ENCODE measurements around the gene AGFG2.

Gene AGFG2

DNA sequence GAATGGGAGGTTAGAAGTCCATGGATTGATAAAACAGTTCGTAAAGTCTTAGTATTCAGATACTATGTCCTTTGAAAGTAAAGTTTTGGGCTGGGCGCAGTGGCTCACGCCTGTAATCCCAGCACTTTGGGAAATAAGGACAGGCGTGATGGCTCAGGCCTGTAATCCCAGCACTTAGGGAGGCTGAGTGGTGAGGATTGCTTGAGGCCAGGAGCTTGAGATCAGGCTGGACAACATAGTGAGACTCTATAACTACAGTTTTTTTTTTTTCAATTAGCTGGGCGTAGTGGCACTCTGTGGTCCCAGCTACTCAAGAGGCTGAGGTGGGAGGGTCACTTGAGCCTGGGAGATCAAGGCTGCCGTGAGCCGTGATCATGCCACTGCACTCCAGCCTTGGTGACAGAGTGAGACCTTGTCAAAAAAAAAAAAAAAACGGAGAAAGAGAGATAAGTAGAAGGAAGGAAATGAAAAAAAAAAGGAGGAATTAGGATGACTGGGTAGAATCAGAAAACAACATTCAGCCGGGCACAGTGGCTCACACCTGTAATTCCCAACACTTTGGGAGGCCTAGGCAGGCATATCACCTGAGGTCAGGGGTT, 25.7 kb upstream of the AGFG2 start:
- no peak overlapping the region for H3K4me3 ChIP-seq (ENCODE audit: control insufficient read depth, low read depth, low read length)
- TF ChIP-seq, protein P1, sequence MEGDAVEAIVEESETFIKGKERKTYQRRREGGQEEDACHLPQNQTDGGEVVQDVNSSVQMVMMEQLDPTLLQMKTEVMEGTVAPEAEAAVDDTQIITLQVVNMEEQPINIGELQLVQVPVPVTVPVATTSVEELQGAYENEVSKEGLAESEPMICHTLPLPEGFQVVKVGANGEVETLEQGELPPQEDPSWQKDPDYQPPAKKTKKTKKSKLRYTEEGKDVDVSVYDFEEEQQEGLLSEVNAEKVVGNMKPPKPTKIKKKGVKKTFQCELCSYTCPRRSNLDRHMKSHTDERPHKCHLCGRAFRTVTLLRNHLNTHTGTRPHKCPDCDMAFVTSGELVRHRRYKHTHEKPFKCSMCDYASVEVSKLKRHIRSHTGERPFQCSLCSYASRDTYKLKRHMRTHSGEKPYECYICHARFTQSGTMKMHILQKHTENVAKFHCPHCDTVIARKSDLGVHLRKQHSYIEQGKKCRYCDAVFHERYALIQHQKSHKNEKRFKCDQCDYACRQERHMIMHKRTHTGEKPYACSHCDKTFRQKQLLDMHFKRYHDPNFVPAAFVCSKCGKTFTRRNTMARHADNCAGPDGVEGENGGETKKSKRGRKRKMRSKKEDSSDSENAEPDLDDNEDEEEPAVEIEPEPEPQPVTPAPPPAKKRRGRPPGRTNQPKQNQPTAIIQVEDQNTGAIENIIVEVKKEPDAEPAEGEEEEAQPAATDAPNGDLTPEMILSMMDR (conservative IDR thresholded peaks at IDR 0.05; ENCODE audit: control insufficient read depth, insufficient read depth, low read depth, low read length), result no peak
- no peak for DNase-seq (ENCODE audit: low read depth)

DNA sequence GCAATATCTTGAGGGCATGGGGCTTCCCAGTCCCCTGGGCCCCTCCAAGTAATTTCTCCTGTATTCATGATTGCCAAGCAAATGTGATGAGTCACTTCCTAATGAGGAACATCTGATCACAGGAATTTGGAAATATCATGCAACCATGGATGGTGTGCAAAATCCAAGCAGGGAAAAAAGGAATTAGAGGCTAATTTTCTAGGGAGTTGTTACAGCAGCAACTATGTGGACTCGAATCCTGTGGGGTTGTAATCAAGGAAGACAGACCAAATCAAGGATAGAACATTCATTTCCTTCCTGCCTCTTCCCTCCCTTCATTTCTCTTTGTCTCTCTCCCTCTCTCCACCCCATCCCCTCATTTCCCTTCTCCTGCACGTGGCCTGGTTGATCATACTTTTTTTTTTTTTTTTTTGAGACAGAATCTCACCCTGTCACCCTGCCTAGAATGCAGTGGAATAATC, 23.9 kb upstream of the AGFG2 start:
- TF ChIP-seq, protein P1 (conservative IDR thresholded peaks at IDR 0.05; ENCODE audit: control insufficient read depth, insufficient read depth, low read depth, low read length), result no peak
- H3K4me3 ChIP-seq (ENCODE audit: control insufficient read depth, low read depth, low read length), result no peak overlapping the region
- peak; percentile 90 for DNase-seq (ENCODE audit: low read depth)

DNA sequence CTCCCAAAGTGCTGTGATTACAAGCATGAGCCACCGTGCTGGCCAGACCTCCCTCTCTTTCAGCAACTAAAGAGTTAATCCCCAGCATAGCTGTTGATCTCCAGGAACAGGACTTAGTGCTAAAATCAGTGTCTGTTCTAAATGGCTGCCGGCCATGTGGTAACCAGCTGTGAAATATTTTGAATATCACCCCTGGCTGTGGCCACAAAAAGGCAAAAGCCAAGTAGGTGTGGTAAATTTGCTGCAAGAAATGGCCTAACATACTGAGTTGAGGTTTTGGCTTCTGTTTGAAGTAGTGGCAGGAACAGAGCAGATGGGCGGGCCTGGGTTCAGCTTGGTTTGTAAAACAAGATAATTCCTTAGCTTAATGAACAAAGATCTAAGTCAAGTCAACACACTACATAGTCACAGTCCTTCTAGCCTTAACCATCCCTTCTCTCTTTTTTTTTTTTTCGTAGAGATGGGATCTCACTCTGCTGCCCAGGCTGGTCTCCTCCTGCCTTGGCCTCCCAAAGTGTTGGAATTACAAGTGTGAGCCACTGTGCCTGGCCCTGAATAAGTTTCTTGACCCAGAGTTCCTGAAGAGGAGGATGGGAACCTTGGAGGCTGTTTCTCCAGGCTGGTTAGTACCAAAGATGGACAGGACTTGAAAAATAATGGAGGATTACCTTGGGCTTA, 22.7 kb upstream of the AGFG2 start:
- peak; percentile 96 for DNase-seq (ENCODE audit: low read depth)
- H3K4me3 ChIP-seq (ENCODE audit: control insufficient read depth, low read depth, low read length), result no peak overlapping the region
- TF ChIP-seq, protein P1 (conservative IDR thresholded peaks at IDR 0.05; ENCODE audit: control insufficient read depth, insufficient read depth, low read depth, low read length), result no peak

DNA sequence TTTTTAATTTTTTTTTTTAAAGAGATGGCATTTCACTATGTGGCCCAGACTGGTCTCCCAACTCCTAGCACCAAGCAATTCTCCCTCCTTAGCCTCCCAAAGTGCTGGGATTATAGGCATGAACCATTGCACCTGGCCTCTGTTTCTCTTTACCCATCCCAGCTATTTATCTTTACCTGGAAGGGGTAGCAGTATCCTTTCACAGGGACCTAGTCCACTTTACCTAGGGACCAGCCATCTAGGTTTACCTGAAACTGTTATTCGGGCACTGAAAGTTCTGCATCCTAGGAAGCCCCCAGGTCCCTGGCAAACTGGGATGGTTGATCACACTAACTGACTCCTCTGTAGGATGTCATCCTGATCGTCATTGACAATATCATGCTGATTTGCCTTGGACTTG, 21.7 kb upstream of the AGFG2 start:
- no peak overlapping the region for H3K4me3 ChIP-seq (ENCODE audit: control insufficient read depth, low read depth, low read length)
- TF ChIP-seq, protein P1 (conservative IDR thresholded peaks at IDR 0.05; ENCODE audit: control insufficient read depth, insufficient read depth, low read depth, low read length), result no peak
- no peak for DNase-seq (ENCODE audit: low read depth)

DNA sequence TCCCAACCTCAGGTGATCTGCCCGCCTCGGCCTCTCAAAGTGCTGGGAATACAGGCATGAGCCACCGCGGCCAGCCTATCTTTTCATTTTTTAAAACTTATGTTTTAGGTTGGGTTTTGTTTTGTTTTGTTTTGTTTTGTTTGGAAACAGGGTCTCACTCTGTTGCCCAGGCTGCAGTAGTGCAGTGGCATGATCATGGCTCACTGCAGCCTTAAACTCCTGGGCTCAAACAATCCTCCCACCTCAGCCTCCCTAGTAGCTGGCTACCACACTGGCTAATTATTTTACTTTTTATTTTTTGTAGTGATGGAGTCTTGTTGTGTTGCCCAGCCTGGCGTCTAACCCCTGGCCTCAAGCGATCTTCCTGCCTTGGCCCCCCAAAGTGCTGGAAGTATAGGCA, 19.4 kb upstream of the AGFG2 start:
- DNase-seq (ENCODE audit: low read depth), result no peak
- TF ChIP-seq, protein P1 (conservative IDR thresholded peaks at IDR 0.05; ENCODE audit: control insufficient read depth, insufficient read depth, low read depth, low read length), result no peak
- H3K4me3 ChIP-seq (ENCODE audit: control insufficient read depth, low read depth, low read length), result no peak overlapping the region

DNA sequence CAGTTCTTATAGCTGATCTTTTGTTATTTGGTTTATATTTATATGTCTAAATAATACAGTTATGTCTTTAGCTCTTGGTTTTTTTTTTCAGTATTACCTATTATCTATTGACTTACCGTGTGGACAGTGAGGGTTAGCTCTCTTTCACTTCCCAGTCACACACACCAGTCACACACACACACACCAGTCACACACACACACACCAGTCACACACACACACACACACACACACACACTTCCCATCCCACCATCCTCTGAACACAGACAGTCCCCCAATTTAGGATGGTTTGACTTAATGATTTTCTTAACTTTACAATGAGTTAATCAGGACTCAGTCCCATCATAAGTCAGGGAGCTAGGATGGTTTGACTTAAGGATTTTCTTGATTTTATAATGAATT, 18.9 kb upstream of the AGFG2 start:
- no peak for DNase-seq (ENCODE audit: low read depth)
- TF ChIP-seq, protein P1 (conservative IDR thresholded peaks at IDR 0.05; ENCODE audit: control insufficient read depth, insufficient read depth, low read depth, low read length), result no peak
- no peak overlapping the region for H3K4me3 ChIP-seq (ENCODE audit: control insufficient read depth, low read depth, low read length)

Measured in fibroblast of mammary gland (primary cell).